ES-I3 (cell line): ENCODE data around the gene MAK.
"Not testable (repeated sequence)": the region's sequence is repeated elsewhere in the genome, so short reads cannot be mapped to it uniquely, and the experiment has no call there.

Experiments
- H3K36me3 ChIP-seq: 2 replicates; pipeline ENCODE4 v1.6.1; 2013; ENCODE audit warnings: mild to moderate bottlenecking, low read length, control low read depth, moderate library complexity; ENCODE audit not compliant: insufficient read depth
- H3K4me1 ChIP-seq: 2 replicates; pipeline ENCODE4 v1.6.1; 2013; ENCODE audit warnings: mild to moderate bottlenecking, control low read depth, low read length; ENCODE audit not compliant: insufficient read depth
- H3K9ac ChIP-seq: 2 replicates; pipeline ENCODE4 v1.6.1; 2013; ENCODE audit warnings: low read depth, mild to moderate bottlenecking, low read length, moderate library complexity
- H3K9me3 ChIP-seq: 2 replicates; pipeline ENCODE4 v1.6.1; 2013; ENCODE audit warnings: mild to moderate bottlenecking, low read length, moderate library complexity; ENCODE audit not compliant: control insufficient read depth, insufficient read depth

The MAK gene

GRCh38 chr6:10779076-10779475 is 59.3 kb downstream of the MAK start:
- Histone ChIP-seq H3K9ac (no peak overlapping the region), H3K36me3 (peaks cover 7% of the 10 kb centered on the region), H3K9me3 (no peaks in the 10 kb centered on the region), H3K4me1 (no peaks in the 10 kb centered on the region)

DNA sequence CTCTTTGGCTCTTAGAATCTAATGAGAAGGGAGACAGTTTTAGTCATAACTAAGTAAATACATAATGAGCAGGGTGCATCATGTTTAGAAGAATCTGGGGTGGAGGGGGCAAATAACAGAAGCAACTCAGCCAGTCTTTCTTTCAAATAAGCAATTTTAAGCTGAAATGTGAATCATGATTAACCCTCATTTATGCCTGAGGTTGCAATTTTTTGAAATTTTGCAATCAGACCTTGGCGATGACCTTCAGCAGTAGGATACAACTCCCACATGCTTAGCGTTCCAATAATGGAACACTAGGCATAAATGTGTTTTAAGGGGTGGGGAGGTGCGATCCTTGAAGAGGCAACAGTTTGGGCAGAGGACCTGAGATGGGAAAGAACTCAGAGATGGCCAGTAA is 60.1 kb downstream of the MAK start:
- Histone ChIP-seq H3K9me3 (no peaks in the 10 kb centered on the region), H3K4me1 (no peaks in the 10 kb centered on the region), H3K9ac (no peak overlapping the region), H3K36me3 (peaks cover 7% of the 10 kb centered on the region)

- no peaks in the 10 kb centered on the region for H3K9me3 ChIP-seq
- H3K4me1 ChIP-seq, result no peaks in the 10 kb centered on the region
- H3K9ac ChIP-seq, result no peak overlapping the region
- peaks cover 12% of the 10 kb centered on the region for H3K36me3 ChIP-seq
These were observed 66.9 kb downstream of the MAK start for GRCh38 chr6:10771371-10771894.

GRCh38 chr6:10769419-10769818 is 68.9 kb downstream of the MAK start:
- Histone ChIP-seq H3K9ac (no peak overlapping the region), H3K9me3 (no peaks in the 10 kb centered on the region), H3K36me3 (peaks cover 8% of the 10 kb centered on the region), H3K4me1 (no peaks in the 10 kb centered on the region)

GRCh38 chr6:10763006-10763405 is 75.3 kb downstream of the MAK start:
- 0 out of 2 replicates have a peak, but pooled peaks cover 7% of the 10 kb centered on the region for H3K4me1 ChIP-seq
- no peaks in the 10 kb centered on the region; the same call in 1 of the 2 replicates for H3K36me3 ChIP-seq
- no peak overlapping the region for H3K9ac ChIP-seq
- H3K9me3 ChIP-seq, result no peaks in the 10 kb centered on the region

- H3K4me1 ChIP-seq, result 0 out of 2 replicates have a peak, but pooled peaks cover 7% of the 10 kb centered on the region
- H3K9ac ChIP-seq, result no peak overlapping the region
- no peaks in the 10 kb centered on the region; the same call in none of the 2 replicates for H3K36me3 ChIP-seq
- H3K9me3 ChIP-seq, result no peaks in the 10 kb centered on the region
These were observed 78.4 kb downstream of the MAK start for GRCh38 chr6:10759884-10760329.

- H3K4me1 ChIP-seq, result 0 out of 2 replicates have a peak, but pooled peaks cover 7% of the 10 kb centered on the region
- no peaks in the 10 kb centered on the region; the same call in none of the 2 replicates for H3K36me3 ChIP-seq
- no peak overlapping the region for H3K9ac ChIP-seq
- H3K9me3 ChIP-seq, result no peaks in the 10 kb centered on the region
These were observed 79.0 kb downstream of the MAK start for GRCh38 chr6:10759312-10759839.

DNA sequence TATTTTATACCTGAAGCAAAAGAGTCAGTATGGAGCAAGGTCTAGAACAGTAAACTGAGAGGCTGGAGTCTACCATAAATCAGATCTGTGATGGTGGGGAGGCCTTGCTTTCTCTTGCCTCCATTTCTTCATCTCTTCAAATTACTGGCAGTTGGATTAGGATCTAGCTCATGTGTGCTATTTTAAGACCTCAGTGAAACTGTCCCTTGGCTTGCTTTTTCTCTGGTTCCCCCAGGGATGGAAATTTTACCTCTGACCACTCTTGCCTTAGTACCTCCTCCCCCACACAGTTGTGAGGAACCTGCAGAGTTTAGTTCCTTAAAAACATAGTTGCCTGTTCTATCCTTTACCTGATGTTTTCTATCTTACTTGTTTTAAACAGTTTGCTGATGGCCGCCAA is 82.3 kb downstream of the MAK start:
- no peaks in the 10 kb centered on the region for H3K9me3 ChIP-seq
- H3K9ac ChIP-seq, result no peak overlapping the region
- H3K36me3 ChIP-seq, result peaks cover 9% of the 10 kb centered on the region
- 0 out of 2 replicates have a peak, but pooled peaks cover 7% of the 10 kb centered on the region for H3K4me1 ChIP-seq

DNA sequence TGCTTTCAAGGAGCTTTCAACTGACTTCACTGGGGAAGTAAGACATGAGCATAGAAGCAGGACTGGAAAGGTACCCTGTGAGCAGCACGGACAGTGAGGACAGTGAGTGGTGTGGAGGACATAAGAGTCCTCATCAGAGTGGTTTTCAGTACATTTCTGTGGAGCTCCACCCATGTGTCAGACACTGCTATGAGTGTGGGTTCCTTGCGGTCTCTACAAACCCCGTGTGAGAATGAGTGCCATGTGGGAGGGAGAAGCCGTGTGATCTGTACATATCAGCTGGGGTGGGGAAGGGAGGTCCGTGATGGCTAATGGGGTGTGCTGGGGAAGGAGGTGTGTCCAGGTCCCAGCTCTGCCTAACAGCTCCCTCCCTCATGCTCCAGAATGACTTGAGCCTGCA is 86.6 kb downstream of the MAK start:
- H3K36me3 ChIP-seq, result peaks cover 18% of the 10 kb centered on the region
- not testable (repeated sequence) for H3K4me1 ChIP-seq, H3K9me3 ChIP-seq, H3K9ac ChIP-seq

GRCh38 chr6:10750568-10750967 is 87.8 kb downstream of the MAK start:
- H3K9ac ChIP-seq, result not testable (repeated sequence)
- peaks cover 18% of the 10 kb centered on the region for H3K36me3 ChIP-seq
- peaks cover 11% of the 10 kb centered on the region; the same call in 1 of the 2 replicates for H3K4me1 ChIP-seq

GRCh38 chr6:10749734-10750133 is 88.6 kb downstream of the MAK start:
- no peaks in the 10 kb centered on the region for H3K9me3 ChIP-seq
- H3K36me3 ChIP-seq, result peaks cover 18% of the 10 kb centered on the region
- no peak overlapping the region for H3K9ac ChIP-seq
- peaks cover 16% of the 10 kb centered on the region; the same call in 1 of the 2 replicates for H3K4me1 ChIP-seq

More at GRCh38 chr6:10750568-10750967, 87.8 kb downstream of the MAK start:
- not testable (repeated sequence) for H3K9me3 ChIP-seq

GRCh38 chr6:10747251-10747972 is 90.9 kb downstream of the MAK start, which contains the start of gene TMEM14B:
Gene TMEM14B, plus strand, starts transcription at chr6:10747805. Its CDS starts 1,441 bp downstream, at chr6:10749246.
- peak within 1 kb of the TSS; percentile 99 for H3K9ac ChIP-seq
- H3K9me3 ChIP-seq, result no peaks in the 10 kb centered on the region
- H3K4me1 ChIP-seq, result peaks cover 21% of the 10 kb centered on the region
- peaks cover 12% of the 10 kb centered on the region for H3K36me3 ChIP-seq

DNA sequence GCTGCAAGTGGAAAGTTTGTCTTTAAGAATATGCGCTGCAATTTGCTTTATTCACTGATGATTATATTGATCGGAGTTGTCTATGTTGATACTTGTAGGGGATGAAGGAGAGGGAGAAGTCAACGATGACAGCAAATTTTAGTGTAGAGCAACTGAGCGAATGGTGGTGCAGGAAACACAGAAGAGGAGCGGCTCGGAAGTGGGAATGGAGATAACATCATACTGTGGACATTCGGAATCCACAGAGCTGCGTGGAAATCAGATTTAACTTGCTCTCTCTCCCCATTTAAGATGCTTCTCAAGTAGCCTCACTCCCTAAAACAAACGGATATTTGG is 91.5 kb downstream of the MAK start:
- Histone ChIP-seq H3K36me3 (peaks cover 12% of the 10 kb centered on the region), H3K9me3 (no peaks in the 10 kb centered on the region), H3K4me1 (peaks cover 21% of the 10 kb centered on the region), H3K9ac (peak overlapping the region; percentile 49)

GRCh38 chr6:10745116-10745515 is 93.2 kb downstream of the MAK start:
- Histone ChIP-seq H3K9me3 (no peaks in the 10 kb centered on the region), H3K4me1 (peaks cover 21% of the 10 kb centered on the region), H3K36me3 (peaks cover 6% of the 10 kb centered on the region), H3K9ac (no peak overlapping the region)

DNA sequence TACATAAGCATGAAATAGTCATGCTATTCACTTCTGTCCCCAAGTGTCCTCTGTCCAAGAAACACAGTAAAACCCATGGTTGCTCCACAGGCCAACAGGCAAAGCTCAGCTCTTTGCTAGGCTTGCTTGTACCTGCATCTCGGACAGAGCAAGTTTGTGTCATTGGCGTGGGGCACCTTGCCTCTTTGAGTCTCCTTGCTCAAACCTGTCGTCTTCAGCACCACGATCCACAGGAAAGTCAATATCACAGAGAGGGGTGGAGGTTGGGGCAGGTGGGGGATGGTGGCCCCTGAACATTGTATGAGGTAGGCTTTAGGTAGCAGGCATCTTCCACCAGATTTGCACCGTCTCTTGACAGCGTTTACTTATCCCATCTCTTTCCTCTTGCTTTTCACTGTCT is 94.8 kb downstream of the MAK start:
- Histone ChIP-seq H3K36me3 (no peaks in the 10 kb centered on the region), H3K4me1 (peaks cover 14% of the 10 kb centered on the region), H3K9ac (no peak overlapping the region), H3K9me3 (no peaks in the 10 kb centered on the region)
